BJ (cell line): ENCODE data around the gene ISCA2. TPM values are rescaled to one million over a fixed set of nuclear protein-coding genes. Genes with fewer than 3 reads are reported as not detected.

Experiments
- CTCF ChIA-PET: fragments of 350-600 bp; formaldehyde crosslinking; extraction: SDS; loops from one replicate; lab custom pipeline; 2021; ENCODE audit warnings: antibody characterized with exemption, inconsistent platforms; lab: Yijun Ruan, JAX
- POLR2A ChIA-PET: fragments of 300-600 bp; sonication (Branson Sonifier 250); formaldehyde crosslinking; extraction: SDS; loops from one replicate; lab custom pipeline; 2021; ENCODE audit warnings: antibody characterized with exemption; lab: Charles Lee
- DNase-seq: peaks from one replicate; pipeline ENCODE4 v3.0.0-alpha.2; 2011; ENCODE audit warnings: low read depth
- H3K27me3 ChIP-seq: 2 replicates; pipeline ENCODE4 v1.6.0; 2011; ENCODE audit warnings: low read length; ENCODE audit not compliant: control insufficient read depth, insufficient read depth
- H3K36me3 ChIP-seq: 2 replicates; pipeline ENCODE4 v1.5.1; 2011; ENCODE audit warnings: low read length; ENCODE audit not compliant: control insufficient read depth, insufficient read depth
- H3K4me3 ChIP-seq: 2 replicates; pipeline ENCODE4 v1.5.1; 2011; ENCODE audit warnings: low read depth, mild to moderate bottlenecking, control low read depth, low read length
- CTCF ChIP-seq: IDR thresholded peaks from 2 replicates; pipeline ENCODE4 v1.5.1; 2011; ENCODE audit warnings: low read depth, mild to moderate bottlenecking, control low read depth, inconsistent platforms, low read length, moderate library complexity; ENCODE audit not compliant: insufficient read depth
- polyA plus RNA-seq: library from polyadenylated mRNA; depleted of rRNA; stranded (reverse); fragments of >200 nt; gene quantifications from 2 replicates; pipeline ENCODE4 v1.2.3, GENCODE V29; 2011

The ISCA2 gene
- polyA plus RNA-seq, 1 experiment = 13.0 TPM

GRCh38 chr14:74491956-74492775 lies 1.4 kb upstream of the ISCA2 start:
- DNase-seq = no peak
- H3K4me3 ChIP-seq = peak overlapping the region; percentile 90
- ChIA-PET POLR2A (no interaction called here), CTCF (interaction anchor here (0.6 to 1.7 kb wide), 5 partner anchors 10 to 120 kb away, joined by 3 to 7 read pairs (median 6); partner anchors contain the start of gene LTBP2)
- H3K27me3 ChIP-seq = no peaks in the 10 kb centered on the region
- TF ChIP-seq CTCF = peak; percentile 39
- H3K36me3 ChIP-seq = no peaks in the 10 kb centered on the region

- TF ChIP-seq CTCF = no peak
- H3K27me3 ChIP-seq = no peaks in the 10 kb centered on the region
- peak within 1 kb of the TSS; percentile 99 for H3K4me3 ChIP-seq
- CTCF ChIA-PET = interaction anchor here (0.6 to 1.6 kb wide), 6 partner anchors 9 to 130 kb away, joined by 3 to 7 read pairs (median 6); partner anchors contain the start of gene LTBP2
- POLR2A ChIA-PET = interaction anchor here (0.6 kb wide), 1 partner anchor 139 kb away, joined by 4 read pairs; no protein-coding TSS in a partner anchor
- no peaks in the 10 kb centered on the region for H3K36me3 ChIP-seq
- DNase-seq = no peak
These were observed 706 bp upstream of the ISCA2 start, which contains the start of gene NPC2 for GRCh38 chr14:74492776-74493342. TSS of gene NPC2 (minus strand) at chr14:74493305. CDS start at chr14:74493274, 31 bp downstream.

GRCh38 chr14:74495356-74495755 lies 1.8 kb downstream of the ISCA2 start:
- Histone ChIP-seq H3K4me3 (no peak overlapping the region), H3K36me3 (no peaks in the 10 kb centered on the region), H3K27me3 (no peaks in the 10 kb centered on the region)
- CTCF ChIA-PET = interaction anchor here (1.3 kb wide), 1 partner anchor 13 kb away, joined by 3 read pairs; no protein-coding TSS in a partner anchor
- DNase-seq = no peak
- POLR2A ChIA-PET = no interaction called here
- no peak for TF ChIP-seq CTCF

GRCh38 chr14:74500417-74501134 lies 7.0 kb downstream of the ISCA2 start:
- no peaks in the 10 kb centered on the region for H3K27me3 ChIP-seq
- POLR2A ChIA-PET = no interaction called here

More at GRCh38 chr14:74500417-74501134, 7.0 kb downstream of the ISCA2 start:
- CTCF ChIA-PET = interaction anchor here (0.6 to 7.4 kb wide), 12 partner anchors 11 to 305 kb away, joined by 3 to 66 read pairs (median 4); partner anchors contain the start of gene LTBP2
- Histone ChIP-seq H3K36me3 (no peaks in the 10 kb centered on the region; the same call in 1 of the 2 replicates), H3K4me3 (no peak overlapping the region)
- no peak for DNase-seq
- no peak for TF ChIP-seq CTCF
